Activated CD4-positive, alpha-beta T cell treated with anti-CD3 and anti-CD28 coated beads, Interleukin-2, amount 50 U/mL, for 16 hours (primary cell): ENCODE measurements around the gene FDCSP.
"Not testable (repeated sequence)": the region's sequence is repeated elsewhere in the genome, so short reads cannot be mapped to it uniquely, and the experiment has no call there.

ENCODE experiments used
- DNase-seq: peaks from one replicate; pipeline ENCODE4 v3.0.0-alpha.2; 2020

Gene FDCSP

DNA sequence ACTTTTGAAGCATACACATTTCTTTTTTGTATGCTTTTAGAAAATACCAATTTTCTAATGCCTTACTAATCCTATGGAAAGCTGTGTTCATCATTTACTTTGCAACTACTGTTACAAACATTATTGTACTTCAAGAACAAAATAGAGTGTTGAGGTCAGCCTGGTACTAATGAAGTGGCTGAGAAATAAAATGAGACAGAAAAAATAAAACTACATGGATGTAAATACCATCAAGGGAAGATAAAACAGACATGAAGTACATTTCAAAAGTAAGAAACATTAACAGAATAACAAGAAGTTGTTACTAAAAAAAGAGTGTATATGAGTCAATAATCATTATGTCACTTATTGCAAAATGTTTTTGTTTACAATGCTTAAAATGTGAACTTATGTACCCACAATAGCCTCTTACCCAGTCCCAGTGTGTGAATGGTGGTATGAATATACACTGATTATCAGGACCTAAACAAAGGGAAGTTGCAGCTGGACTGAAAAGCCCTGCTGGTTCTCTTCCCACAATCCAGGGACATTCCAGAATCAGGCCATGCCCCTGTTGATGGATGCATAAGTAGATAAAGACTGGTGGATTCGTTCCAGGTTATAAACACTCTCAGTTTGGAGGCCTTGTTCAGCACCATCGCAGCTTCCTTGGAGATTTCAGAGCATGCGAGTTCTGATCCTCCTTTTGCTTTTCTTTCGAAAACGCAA, 14.1 kb downstream of the FDCSP start:
- DNase-seq, result no peak

DNA sequence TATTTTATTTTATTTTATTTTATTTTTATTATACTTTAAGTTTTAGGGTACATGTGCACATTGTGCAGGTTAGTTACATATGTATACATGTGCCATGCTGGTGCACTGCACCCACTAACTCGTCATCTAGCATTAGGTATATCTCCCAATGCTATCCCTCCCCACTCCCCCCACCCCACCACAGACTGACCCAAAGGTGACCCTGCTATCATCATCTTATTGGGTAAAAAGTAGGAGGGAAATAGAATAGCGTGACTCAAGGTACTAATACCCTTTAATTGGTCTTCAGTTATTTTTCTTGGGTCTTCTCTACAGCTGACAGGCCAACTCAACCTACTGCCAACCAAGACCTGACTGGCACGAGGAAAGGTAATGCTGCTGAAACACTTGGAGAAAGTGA, 16.4 kb downstream of the FDCSP start, which contains the start of gene CSN3:
Gene CSN3, plus strand, starts transcription at position 301 of the 400 bp plus-strand sequence. CDS start 2,223 bp downstream, outside the sequence.
- DNase-seq, result not testable (repeated sequence)

DNA sequence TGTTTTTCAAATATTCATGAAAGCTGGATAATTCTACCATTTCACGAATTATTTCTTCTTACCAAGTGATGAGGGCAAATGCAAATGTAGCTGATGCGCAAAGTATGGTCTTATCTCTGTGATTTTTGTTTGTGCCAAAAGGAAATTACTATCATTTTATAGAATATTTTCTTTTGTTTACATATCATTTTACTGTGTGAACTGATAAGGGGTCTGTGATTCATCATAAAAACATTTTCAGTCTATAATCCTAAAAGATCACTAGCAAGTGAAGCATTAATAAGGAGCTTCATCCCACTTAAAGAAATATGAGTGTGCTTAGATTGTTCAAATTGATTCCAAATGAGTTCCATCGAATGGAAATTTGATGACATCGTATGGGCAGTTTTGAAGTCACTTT, 17.2 kb downstream of the FDCSP start:
- no peak for DNase-seq

DNA sequence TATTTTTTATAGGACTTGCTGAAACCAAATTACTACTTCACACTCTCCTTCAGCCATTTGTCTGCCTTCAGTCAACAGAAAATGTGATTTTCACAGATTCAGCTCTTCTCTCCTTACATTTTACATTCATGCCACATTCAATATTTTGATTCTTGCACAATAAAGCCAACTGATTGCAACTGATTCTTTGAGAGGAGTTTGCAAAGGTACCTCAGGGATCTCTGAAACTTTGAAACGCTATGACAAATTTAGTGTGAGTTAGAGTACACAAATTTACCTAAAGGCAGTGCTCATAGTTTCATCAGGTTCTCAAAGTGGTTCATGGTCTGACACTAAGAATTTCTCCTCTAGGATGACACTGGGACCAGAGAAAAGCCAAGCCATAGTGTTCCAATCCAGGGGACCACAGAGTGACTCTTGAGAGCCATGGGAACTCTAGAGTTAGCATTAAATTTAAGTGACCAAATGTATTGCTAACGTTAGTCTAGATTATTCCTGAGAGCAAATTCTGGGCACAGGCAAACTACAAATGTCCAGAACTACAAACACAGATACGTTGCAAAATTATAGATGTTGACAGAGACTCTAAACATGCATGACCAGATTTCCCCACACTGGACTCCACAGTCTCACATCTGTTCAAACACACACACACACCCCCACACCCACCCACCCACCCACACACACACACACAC, 25.5 kb downstream of the FDCSP start:
- no peak for DNase-seq

DNA sequence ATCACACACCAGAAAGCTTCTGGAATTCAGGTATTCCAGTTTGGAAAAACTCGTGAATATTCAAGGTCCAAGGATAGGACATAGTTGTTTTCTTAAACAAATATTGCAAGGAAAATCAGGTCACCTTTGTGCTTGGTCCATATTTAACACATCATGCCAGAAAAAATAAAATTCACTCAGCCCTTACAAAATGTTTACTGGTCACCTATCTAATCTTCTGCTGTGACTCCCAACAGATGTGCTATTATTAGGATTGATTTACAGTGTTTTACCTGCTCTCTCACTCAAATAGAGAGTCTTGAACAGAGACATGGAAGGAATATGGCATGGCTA, 26.0 kb downstream of the FDCSP start:
- no peak for DNase-seq

DNA sequence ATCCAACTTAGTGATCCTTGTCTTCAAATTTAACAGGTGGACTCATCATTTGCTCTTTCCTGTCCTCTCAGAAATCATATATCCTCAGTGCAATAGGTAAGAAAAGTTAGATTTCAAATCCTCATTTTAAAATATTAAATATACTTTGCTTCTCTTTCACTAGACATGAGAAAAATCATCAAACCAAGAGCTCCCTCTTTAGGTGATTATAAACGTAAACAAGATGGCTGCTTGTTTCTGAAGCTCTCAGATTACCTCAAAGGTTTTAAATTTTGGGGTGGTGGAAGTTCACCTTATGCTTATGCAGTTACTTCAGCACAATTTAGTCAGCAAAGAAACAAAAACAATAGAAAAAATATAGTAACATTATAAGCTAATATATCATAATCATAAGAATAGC, 43.8 kb downstream of the FDCSP start:
- no peak for DNase-seq

DNA sequence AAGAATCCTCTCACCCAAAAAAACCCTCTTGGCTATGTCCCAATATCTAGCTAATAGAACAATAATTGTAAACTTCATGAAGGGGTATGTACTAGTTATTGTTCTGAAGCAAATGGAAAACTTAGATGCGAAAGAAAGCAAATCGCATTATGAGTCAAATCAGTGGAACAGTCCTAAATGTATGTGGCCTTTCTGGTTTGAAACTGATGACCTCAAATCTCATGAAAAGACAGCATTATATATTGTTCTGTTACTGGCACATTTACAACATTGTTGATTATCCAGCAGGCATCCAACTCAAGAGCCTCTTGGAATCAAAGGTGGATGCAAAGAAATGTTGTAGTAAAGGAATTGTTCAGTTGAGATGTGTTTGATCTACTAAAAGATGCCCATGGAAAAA, 51.2 kb downstream of the FDCSP start:
- no peak for DNase-seq

DNA sequence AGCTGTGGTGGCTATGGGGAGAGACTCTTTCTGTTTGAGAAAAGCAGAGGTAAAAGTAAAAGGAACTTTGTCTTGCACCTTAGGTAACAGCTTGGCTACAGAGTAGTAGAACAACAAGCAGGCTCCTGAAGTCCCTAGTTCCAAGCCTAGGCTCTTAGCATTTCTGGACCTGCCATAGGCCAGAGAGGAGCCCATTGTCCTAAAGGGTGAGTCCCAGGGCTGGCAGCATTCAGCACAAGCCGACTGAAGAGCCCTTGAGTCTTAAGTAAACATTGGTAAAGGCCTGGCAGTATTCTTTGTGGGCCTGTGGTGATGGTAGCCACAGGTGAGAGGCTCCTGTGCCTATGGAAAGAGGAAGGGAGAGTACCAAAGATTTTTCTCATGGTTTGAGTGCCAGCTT, 54.6 kb downstream of the FDCSP start:
- DNase-seq, result no peak
